GM18951 (cell line): ENCODE results near the gene SH2D6.

Experiments
- POLR2A ChIP-seq: IDR thresholded peaks from 4 replicates; pipeline ENCODE4 v1.6.1; 2011; ENCODE audit warnings: mild to moderate bottlenecking; ENCODE audit not compliant: insufficient read length, insufficient read depth; ENCODE audit errors: extremely low read depth
- in situ Hi-C: fragments of 300-500 bp; cut with MboI; formaldehyde crosslinking; loops from one replicate; pipeline ENCODE4 v1.12.0; 2022; ENCODE audit warnings: low sequenced_read_pairs, mixed read lengths, inconsistent platforms; ENCODE audit not compliant: unreplicated experiment

SH2D6 gene

DNA sequence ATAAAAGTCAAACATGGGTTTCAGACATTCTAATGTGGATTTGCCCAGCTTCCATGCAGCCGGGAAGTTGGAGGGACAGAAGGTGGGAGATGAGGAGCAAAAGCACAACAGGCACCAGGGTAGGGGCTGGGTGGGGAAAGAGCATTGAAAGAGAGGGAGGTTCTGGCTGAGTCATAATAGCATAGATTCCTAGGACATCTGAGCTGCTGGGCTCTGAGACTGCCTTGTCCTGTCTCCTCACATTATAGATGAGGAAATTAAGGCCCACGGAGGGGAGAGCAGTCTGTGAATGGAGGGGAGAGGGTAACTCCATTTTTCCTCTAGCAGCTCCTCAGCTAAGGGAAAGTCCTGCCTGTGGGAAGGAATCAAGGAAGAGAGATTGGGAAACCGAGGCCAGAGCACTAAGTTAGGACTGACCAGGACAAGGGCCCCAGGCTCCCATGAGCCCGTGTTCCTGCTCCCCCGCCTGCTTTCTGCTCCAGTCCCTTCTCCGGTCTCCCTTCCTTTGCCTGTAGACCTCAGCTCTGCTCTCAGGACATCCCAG lies 26.2 kb downstream of the SH2D6 start:
- in situ Hi-C loops: no loop called here
- TF ChIP-seq POLR2A: no peak

DNA sequence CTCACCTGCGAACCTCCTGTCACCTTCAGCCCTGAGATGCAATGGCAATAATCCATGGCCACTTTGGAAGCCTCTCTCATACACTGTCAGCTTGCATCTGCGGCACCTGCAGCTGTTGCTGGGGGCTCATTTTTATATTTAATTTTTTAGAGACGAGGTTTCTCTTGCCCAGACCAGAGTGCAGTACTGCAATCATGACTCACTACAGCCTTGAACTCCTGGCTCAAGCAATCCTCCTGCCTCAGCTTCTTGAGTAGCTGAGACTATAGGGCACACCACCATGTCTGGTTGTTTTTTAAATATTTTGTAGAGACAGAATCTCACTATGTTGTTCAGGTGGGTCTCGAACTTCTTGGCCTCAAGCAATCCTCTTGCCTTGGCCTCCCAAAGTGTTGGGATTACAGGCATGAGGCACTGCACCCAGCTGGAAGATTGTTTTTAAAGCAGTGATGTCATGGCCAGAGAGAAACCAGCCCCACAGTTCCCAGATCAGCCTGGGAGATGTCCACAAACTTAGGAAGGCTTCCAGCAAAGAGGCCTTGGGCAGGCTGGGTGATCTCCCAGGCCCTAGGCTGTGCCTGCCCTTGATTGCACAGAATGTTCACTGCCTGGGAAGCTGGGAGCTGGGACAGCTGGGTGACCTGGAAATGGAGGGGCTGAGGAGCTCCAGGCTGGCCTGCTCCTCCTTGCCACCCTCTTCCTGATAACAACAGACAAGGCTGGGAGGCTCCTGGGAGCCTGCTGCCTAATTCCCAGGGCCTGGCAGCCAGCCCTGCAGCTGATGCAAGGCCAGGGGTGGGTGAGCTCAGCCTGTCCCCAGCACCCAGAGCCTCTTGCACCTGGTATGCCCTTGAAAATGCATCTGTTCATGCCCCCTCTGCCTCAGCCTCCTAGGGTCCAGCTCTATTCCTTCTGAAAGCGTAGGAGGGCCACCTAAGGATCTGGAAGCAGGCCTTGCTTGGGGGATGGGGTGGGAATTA lies 27.1 kb downstream of the SH2D6 start:
- no peak for TF ChIP-seq POLR2A
- in situ Hi-C loops: no loop called here

DNA sequence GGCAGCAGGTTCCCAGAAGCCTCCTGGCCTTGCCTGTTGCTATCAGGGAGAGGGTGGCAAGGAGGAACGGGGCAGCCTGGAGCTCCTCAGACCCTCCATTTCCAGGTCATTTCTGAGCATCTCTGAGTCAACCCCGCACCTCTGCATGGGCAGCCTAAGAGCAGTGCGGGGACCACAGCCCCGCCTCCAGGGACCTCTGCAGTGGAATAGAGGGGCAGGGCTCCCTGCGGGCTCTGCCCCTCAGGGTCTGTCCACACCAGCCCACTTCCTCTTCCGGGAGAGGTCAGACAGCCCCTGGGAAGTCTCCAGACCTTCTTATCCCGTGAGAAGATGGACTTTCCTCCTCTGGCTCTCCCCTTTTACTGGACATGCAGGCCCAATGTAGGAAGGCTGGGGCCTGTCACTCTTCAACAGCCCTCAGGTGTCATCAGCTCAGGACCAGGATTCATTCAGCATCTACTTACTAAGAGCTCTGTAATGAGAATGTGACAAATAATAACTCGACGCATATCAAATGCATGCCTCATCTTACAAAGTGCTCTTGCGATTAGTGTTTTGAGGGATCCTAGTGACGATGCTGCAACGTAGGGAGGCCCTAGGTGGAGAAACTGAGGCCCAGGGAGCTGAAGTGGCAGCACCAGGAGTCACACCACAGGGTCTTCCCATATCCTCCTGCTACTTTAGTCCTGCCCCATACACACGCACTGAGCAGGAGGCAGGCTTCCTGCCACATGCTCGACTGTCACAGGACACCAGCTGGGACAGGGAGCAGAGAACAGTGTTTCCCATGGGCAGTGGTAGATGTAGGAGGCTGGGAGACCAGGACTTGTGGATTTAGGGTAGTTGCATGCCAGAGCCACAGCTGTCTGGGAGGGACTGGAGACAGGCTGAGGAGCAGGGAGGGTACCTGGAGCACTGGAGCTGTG lies 28.0 kb downstream of the SH2D6 start:
- in situ Hi-C loops: no loop called here
- no peak for TF ChIP-seq POLR2A

DNA sequence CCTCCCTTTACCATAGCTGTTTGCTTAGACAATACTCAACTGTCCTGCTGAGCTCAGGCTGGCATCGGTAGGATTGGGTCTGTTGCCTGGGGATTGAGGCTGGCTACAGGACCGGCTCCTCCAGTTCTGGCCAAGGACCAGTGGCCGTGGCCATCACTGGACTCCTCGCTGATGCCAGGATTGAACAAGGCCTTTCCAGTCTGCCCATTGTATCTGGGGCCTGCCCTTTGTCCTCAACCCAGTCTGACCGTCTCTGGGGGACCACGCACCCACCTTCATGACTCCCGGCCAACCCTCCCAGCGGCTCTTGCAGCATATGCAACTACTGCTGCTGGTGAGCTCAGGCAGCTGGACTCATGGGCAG lies 28.7 kb downstream of the SH2D6 start:
- in situ Hi-C loops: no loop called here
- no peak for TF ChIP-seq POLR2A

DNA sequence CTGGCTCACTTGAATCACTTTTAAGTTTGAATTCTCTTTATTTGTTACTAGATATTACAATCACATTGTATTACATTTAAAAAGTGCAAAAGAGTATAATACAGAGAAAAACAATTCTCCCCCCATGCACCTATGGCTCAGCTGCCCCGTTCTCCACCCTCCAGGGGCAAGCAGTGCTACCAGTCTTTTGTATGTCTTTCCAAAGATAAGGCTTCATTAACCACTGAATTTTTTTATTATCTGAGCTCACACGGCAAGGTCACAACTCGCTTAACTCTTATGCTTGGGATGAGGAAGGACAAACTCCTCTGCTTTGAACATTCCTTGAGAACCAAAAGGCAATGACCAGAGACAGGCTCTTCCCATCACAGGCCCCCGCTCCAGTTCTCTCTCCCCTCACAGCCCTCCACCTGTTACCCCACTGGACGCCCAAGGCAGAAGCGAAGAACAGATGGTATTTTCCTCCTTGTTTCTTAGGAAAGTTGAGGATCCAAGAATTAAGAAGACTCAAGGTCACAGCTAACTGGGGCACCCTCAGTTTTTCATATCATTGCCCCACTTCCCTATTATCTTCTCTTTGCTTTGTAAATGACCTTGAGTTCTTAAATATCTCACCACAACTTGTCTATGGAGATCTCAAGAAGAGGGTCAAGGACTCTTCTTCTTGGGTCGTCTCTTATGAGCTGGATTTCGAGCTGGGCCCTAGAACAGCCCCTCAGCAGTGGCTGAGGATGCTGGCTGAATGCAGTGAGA lies 30.1 kb downstream of the SH2D6 start:
- no peak for TF ChIP-seq POLR2A
- in situ Hi-C loops: no loop called here

DNA sequence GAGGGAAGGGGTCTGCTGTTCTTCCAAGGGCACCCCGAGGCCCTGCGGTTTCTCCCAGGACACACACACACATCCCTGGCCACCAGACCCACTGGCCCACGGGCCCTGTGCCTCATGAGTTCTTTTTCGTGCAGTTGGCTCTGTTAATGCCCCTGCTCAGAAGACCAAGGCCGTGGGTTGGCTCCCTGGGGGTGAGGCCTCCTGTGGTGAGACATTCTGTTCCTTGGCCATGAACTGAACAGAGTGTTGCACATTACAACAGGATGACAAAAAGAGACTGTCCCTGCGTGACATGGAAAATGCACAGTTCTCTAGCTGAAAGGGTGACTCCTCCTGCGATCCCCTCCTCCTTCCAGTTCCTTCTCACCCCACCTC lies 30.7 kb downstream of the SH2D6 start:
- in situ Hi-C loops: no loop called here
- TF ChIP-seq POLR2A: no peak

DNA sequence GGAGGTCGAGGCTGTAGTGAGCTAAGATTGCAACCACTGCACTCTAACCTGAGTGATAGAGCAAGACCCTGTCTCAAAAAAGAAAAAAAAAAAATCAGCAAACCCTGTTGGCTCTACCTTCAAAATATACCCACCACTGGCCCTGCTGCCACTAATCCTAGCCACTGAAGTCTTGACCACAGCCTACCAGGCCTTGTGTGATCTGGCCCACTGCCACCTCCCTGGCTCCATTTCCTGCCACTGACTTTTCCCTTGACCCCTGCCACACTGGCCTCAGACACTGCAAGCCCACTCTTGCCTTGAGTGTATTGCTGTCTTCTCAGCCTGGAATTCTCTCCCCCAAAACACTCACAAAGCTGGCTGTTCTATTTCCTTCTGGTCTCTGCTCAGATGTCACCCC lies 33.7 kb downstream of the SH2D6 start:
- TF ChIP-seq POLR2A: no peak
- in situ Hi-C loops: no loop called here

DNA sequence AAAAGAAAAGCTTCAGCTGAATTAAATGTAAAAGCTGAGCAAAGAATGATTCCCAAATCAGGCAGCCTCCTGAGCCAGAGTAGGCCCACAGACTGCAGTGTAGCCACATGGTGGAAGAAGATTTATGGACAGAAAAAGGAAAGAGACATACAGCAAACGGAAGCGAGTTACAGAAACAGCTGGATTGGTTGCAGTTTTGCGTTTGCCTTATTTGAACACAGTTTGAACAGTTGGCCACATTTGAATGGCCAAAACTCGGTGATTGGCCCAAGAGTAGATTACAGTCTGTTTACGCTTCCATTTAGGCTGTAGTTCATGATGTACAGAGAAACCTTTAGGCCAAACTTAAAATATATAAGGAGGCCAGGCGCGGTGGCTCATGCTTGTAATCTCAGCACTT lies 35.1 kb downstream of the SH2D6 start:
- TF ChIP-seq POLR2A: no peak
- in situ Hi-C loops: no loop called here

DNA sequence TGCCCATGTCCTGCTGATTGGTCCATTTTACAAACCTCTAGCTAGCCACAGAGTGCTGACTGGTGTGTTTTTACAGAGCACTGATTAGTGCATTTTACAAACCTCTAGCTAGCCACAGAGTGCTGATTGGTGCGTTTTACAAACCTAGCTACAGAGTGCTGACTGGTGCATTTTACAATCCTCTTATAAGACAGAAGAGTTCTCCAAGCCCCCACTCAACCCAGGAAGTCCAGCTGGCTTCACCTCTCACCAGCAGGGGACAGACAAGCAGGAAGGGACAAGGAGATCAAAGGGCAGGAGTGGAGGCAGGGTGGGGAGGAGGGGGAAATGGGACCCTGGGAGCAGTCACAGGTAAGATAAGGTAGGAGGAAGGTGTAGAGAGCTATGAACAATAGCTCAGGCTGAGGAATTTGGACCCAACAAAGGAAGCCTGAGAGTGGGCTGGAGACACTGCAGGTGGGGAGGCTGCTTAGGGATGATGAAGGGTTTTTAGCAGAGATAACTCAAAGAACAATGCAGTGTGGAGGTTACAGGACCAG lies 37.1 kb downstream of the SH2D6 start:
- TF ChIP-seq POLR2A: no peak
- in situ Hi-C loops: no loop called here

DNA sequence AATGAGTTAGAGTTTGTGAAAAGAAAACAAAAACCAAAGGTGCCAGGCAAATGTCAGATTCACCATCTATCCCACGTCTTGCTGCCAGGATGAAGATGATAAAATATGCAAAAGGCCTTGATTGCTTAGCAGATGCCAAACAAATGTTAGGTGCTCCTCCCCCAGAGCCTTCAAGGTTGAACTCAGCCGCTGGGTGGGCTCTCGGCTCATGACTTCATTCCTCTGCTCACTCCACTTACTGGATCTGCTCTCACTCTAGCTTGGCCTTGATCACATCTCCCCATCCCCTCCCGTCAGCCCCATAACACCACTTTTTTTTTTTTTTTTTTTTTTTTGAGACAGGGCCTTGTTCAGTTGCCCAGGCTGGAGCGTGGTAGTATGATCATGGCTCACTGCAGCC lies 38.5 kb downstream of the SH2D6 start:
- no peak for TF ChIP-seq POLR2A
- in situ Hi-C loops: no loop called here

DNA sequence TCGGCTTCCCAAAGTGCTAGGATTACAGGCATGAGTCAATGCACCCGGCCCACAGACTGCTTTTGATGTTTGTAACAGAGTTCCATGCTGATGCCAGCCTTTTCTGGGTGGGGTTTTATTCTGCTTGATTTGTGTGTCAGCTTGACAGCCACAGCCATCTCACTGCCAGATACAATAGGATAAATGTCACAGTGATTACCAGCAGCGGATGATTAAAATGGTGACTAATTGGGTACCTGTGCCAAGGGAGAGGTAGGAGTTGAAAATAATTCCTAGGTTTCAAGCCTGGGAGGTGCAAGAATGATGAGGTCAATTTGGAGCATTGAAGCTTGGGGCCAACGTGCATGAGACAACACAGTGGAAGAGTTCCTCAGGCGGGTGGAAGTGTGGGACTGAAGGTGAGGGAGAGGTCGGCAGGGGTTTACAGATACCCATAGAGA lies 39.4 kb downstream of the SH2D6 start:
- in situ Hi-C loops: no loop called here

DNA sequence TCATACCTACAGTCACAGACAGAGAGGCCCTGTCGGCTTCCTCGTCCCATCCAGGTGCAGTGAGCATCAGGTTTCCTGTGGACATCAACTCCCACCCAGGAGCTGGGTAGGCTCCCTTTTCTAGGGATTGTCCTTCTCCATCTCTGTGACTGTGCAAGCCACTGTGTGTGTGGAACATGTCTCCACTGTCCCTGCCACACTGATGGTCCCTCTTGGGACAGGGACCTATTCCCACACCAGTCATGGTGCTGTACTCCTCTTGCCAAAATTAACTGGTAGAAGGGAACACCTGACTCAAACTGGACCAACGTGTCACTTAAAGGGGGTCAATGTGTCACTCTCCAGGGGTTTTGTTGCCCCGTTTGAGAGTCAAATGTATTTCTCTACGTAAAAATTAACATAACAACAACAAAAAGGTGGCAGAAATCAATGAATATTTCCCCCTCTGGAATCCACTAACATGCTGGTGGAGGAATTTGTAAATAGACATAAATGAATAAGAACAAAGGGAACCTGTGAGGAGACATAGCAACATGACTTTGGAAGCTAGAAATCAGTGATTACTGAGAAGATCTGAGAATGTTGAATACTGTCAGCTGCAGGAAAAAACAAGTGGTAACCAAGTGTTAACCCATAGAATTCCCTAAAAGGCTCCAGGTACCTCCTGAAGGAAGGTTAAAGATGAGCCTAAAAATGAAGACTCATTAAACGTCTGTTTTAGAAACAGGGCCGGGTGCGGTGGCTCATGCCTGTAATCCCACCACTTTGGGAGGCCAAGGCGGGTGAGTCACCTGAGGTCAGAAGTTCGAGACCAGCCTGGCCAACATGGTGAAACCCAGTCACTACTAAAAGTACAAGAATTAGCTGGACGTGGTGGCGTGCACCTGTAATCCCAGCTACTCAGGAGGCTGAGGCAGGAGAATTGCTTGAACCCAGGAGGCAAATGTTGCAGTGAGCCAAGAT lies 40.4 kb downstream of the SH2D6 start:
- in situ Hi-C loops: no loop called here

More for the DNA sequence above, 39.4 kb downstream of the SH2D6 start:
- TF ChIP-seq POLR2A: no peak

DNA sequence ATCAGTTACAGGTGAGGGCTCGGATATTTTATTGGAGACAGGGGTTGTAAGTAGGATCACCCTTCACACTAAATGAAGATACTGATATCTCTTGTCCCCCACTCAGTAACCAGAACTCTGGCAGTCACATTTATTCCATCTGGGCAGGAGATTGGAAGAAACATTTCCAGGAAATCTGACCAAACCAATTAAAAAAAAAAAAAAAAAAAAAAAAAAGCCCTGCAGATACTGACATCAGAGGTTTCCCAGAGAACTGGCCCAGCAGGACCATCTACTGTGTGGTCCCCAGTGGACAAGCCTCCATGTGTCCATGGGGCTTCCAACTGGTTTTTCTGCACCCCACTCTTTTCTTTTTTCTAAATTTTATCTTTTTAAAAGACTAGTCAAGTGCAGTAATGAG lies 41.3 kb downstream of the SH2D6 start:
- in situ Hi-C loops: no loop called here
- TF ChIP-seq POLR2A: no peak

More for the DNA sequence above, 40.4 kb downstream of the SH2D6 start:
- TF ChIP-seq POLR2A: no peak
